ENCODE data around the gene PAK4. TPM values are rescaled to one million over a fixed set of nuclear protein-coding genes. Genes with fewer than 3 reads are reported as not detected.

PAK4 gene
- total RNA-seq, 1 experiment from 2014 or later, result 69.8 TPM

DNA sequence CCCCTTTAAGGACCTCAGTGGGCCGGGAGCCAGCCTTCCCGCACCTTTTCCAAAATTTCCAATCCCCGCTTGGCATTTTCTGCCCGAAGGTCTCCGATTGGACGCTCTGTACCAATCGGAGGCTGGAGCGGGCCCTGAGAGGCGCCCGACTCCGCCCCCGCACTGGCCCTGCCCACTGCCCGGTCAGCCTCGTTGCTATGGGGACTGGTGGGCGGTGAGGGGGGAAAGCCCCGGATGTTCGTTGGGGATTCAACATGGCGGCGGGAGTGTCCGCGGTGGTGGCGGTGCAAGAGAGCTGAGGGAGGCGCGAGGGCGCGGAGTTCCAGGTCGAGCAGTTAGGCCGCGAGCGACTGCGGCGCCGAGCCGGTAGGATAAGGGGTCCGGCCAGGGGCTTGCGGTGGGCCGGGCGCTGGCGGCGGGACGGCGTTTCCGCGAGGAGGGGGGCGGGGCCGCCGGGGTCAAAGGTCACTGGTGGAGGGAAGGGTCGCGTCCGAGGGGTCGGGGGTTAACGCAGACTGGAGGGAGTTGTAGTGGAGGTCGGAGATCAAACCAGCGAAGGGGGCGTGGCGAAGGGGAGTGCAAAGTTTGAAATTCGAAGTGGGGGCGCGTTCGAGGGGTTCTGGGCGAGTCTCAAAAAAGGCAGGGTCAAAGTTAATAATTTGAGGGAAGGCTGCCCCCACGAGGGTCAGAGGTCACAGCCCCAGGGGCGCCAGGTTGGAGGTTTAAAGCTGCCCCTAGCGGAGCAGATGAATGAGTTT, at the start of gene PAK4 (continued):
- TF ChIP-seq IRF2 (CRISPR knock-in tag; IDR thresholded peaks at IDR 0.05; ENCODE audit: borderline replicate concordance, low read depth), result no peak
- no peak for TF ChIP-seq CBFB (CRISPR knock-in tag; IDR thresholded peaks at IDR 0.05; ENCODE audit: low read depth)
- TF ChIP-seq, protein P1, sequence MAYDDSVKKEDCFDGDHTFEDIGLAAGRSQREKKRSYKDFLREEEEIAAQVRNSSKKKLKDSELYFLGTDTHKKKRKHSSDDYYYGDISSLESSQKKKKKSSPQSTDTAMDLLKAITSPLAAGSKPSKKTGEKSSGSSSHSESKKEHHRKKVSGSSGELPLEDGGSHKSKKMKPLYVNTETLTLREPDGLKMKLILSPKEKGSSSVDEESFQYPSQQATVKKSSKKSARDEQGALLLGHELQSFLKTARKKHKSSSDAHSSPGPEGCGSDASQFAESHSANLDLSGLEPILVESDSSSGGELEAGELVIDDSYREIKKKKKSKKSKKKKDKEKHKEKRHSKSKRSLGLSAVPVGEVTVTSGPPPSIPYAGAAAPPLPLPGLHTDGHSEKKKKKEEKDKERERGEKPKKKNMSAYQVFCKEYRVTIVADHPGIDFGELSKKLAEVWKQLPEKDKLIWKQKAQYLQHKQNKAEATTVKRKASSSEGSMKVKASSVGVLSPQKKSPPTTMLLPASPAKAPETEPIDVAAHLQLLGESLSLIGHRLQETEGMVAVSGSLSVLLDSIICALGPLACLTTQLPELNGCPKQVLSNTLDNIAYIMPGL (CRISPR knock-in tag; IDR thresholded peaks at IDR 0.05), result peak; percentile 80
- TF ChIP-seq, protein P2, sequence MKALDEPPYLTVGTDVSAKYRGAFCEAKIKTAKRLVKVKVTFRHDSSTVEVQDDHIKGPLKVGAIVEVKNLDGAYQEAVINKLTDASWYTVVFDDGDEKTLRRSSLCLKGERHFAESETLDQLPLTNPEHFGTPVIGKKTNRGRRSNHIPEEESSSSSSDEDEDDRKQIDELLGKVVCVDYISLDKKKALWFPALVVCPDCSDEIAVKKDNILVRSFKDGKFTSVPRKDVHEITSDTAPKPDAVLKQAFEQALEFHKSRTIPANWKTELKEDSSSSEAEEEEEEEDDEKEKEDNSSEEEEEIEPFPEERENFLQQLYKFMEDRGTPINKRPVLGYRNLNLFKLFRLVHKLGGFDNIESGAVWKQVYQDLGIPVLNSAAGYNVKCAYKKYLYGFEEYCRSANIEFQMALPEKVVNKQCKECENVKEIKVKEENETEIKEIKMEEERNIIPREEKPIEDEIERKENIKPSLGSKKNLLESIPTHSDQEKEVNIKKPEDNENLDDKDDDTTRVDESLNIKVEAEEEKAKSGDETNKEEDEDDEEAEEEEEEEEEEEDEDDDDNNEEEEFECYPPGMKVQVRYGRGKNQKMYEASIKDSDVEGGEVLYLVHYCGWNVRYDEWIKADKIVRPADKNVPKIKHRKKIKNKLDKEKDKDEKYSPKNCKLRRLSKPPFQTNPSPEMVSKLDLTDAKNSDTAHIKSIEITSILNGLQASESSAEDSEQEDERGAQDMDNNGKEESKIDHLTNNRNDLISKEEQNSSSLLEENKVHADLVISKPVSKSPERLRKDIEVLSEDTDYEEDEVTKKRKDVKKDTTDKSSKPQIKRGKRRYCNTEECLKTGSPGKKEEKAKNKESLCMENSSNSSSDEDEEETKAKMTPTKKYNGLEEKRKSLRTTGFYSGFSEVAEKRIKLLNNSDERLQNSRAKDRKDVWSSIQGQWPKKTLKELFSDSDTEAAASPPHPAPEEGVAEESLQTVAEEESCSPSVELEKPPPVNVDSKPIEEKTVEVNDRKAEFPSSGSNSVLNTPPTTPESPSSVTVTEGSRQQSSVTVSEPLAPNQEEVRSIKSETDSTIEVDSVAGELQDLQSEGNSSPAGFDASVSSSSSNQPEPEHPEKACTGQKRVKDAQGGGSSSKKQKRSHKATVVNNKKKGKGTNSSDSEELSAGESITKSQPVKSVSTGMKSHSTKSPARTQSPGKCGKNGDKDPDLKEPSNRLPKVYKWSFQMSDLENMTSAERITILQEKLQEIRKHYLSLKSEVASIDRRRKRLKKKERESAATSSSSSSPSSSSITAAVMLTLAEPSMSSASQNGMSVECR (CRISPR knock-in tag; IDR thresholded peaks at IDR 0.05; ENCODE audit: borderline replicate concordance), result peak; percentile 79; the same call in 1 of the 2 replicates
- no peak for TF ChIP-seq PRRX2 (CRISPR knock-in tag; IDR thresholded peaks at IDR 0.05)
- TF ChIP-seq ESRRA (CRISPR knock-in tag; IDR thresholded peaks at IDR 0.05; ENCODE audit: borderline replicate concordance), result no peak
- no peak for TF ChIP-seq SMAD3 (CRISPR knock-in tag; IDR thresholded peaks at IDR 0.05; ENCODE audit: borderline replicate concordance)
- TF ChIP-seq, protein P3, sequence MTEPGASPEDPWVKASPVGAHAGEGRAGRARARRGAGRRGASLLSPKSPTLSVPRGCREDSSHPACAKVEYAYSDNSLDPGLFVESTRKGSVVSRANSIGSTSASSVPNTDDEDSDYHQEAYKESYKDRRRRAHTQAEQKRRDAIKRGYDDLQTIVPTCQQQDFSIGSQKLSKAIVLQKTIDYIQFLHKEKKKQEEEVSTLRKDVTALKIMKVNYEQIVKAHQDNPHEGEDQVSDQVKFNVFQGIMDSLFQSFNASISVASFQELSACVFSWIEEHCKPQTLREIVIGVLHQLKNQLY (CRISPR knock-in tag; IDR thresholded peaks at IDR 0.05), result no peak
- TF ChIP-seq RELA (CRISPR knock-in tag; IDR thresholded peaks at IDR 0.05; ENCODE audit: borderline replicate concordance), result no peak
- TF ChIP-seq, protein P4, sequence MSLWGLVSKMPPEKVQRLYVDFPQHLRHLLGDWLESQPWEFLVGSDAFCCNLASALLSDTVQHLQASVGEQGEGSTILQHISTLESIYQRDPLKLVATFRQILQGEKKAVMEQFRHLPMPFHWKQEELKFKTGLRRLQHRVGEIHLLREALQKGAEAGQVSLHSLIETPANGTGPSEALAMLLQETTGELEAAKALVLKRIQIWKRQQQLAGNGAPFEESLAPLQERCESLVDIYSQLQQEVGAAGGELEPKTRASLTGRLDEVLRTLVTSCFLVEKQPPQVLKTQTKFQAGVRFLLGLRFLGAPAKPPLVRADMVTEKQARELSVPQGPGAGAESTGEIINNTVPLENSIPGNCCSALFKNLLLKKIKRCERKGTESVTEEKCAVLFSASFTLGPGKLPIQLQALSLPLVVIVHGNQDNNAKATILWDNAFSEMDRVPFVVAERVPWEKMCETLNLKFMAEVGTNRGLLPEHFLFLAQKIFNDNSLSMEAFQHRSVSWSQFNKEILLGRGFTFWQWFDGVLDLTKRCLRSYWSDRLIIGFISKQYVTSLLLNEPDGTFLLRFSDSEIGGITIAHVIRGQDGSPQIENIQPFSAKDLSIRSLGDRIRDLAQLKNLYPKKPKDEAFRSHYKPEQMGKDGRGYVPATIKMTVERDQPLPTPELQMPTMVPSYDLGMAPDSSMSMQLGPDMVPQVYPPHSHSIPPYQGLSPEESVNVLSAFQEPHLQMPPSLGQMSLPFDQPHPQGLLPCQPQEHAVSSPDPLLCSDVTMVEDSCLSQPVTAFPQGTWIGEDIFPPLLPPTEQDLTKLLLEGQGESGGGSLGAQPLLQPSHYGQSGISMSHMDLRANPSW (CRISPR knock-in tag; conservative IDR thresholded peaks at IDR 0.05; ENCODE audit: low read depth), result no peak
- TF ChIP-seq ZNF219 (CRISPR knock-in tag; IDR thresholded peaks at IDR 0.05; ENCODE audit: borderline replicate concordance), result no peak
- TF ChIP-seq, protein P5, sequence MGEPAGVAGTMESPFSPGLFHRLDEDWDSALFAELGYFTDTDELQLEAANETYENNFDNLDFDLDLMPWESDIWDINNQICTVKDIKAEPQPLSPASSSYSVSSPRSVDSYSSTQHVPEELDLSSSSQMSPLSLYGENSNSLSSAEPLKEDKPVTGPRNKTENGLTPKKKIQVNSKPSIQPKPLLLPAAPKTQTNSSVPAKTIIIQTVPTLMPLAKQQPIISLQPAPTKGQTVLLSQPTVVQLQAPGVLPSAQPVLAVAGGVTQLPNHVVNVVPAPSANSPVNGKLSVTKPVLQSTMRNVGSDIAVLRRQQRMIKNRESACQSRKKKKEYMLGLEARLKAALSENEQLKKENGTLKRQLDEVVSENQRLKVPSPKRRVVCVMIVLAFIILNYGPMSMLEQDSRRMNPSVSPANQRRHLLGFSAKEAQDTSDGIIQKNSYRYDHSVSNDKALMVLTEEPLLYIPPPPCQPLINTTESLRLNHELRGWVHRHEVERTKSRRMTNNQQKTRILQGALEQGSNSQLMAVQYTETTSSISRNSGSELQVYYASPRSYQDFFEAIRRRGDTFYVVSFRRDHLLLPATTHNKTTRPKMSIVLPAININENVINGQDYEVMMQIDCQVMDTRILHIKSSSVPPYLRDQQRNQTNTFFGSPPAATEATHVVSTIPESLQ (CRISPR knock-in tag; IDR thresholded peaks at IDR 0.05), result no peak
- no peak for TF ChIP-seq KAT7 (CRISPR knock-in tag; IDR thresholded peaks at IDR 0.05; ENCODE audit: borderline replicate concordance)
- TF ChIP-seq ETV6 (CRISPR knock-in tag; IDR thresholded peaks at IDR 0.05), result peak; percentile 65; the same call in 1 of the 2 replicates
- TF ChIP-seq, protein P6, sequence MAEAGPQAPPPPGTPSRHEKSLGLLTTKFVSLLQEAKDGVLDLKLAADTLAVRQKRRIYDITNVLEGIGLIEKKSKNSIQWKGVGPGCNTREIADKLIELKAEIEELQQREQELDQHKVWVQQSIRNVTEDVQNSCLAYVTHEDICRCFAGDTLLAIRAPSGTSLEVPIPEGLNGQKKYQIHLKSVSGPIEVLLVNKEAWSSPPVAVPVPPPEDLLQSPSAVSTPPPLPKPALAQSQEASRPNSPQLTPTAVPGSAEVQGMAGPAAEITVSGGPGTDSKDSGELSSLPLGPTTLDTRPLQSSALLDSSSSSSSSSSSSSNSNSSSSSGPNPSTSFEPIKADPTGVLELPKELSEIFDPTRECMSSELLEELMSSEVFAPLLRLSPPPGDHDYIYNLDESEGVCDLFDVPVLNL (CRISPR knock-in tag; IDR thresholded peaks at IDR 0.05; ENCODE audit: borderline replicate concordance, low read depth), result no peak
- TF ChIP-seq, protein P7, sequence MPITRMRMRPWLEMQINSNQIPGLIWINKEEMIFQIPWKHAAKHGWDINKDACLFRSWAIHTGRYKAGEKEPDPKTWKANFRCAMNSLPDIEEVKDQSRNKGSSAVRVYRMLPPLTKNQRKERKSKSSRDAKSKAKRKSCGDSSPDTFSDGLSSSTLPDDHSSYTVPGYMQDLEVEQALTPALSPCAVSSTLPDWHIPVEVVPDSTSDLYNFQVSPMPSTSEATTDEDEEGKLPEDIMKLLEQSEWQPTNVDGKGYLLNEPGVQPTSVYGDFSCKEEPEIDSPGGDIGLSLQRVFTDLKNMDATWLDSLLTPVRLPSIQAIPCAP (CRISPR knock-in tag; IDR thresholded peaks at IDR 0.05), result 0 out of 2 replicates have a peak, but pooled peaks have one; percentile 33
- no peak for TF ChIP-seq ZNF317 (CRISPR knock-in tag; IDR thresholded peaks at IDR 0.05; ENCODE audit: borderline replicate concordance, low read depth)
- no peak for TF ChIP-seq HMGA2 (CRISPR knock-in tag; IDR thresholded peaks at IDR 0.05)
- TF ChIP-seq, protein P8, sequence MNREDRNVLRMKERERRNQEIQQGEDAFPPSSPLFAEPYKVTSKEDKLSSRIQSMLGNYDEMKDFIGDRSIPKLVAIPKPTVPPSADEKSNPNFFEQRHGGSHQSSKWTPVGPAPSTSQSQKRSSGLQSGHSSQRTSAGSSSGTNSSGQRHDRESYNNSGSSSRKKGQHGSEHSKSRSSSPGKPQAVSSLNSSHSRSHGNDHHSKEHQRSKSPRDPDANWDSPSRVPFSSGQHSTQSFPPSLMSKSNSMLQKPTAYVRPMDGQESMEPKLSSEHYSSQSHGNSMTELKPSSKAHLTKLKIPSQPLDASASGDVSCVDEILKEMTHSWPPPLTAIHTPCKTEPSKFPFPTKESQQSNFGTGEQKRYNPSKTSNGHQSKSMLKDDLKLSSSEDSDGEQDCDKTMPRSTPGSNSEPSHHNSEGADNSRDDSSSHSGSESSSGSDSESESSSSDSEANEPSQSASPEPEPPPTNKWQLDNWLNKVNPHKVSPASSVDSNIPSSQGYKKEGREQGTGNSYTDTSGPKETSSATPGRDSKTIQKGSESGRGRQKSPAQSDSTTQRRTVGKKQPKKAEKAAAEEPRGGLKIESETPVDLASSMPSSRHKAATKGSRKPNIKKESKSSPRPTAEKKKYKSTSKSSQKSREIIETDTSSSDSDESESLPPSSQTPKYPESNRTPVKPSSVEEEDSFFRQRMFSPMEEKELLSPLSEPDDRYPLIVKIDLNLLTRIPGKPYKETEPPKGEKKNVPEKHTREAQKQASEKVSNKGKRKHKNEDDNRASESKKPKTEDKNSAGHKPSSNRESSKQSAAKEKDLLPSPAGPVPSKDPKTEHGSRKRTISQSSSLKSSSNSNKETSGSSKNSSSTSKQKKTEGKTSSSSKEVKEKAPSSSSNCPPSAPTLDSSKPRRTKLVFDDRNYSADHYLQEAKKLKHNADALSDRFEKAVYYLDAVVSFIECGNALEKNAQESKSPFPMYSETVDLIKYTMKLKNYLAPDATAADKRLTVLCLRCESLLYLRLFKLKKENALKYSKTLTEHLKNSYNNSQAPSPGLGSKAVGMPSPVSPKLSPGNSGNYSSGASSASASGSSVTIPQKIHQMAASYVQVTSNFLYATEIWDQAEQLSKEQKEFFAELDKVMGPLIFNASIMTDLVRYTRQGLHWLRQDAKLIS (CRISPR knock-in tag; IDR thresholded peaks at IDR 0.05; ENCODE audit: borderline replicate concordance), result no peak
- no peak for TF ChIP-seq TEAD4 (CRISPR knock-in tag; IDR thresholded peaks at IDR 0.05)
